HepG2 (cell line): ENCODE measurements around the gene KLHL30. TPM values are rescaled to one million over a fixed set of nuclear protein-coding genes. Genes with fewer than 3 reads are reported as not detected.

Source experiments
- BORCS8-MEF2B ChIP-seq: sonication (generic); formaldehyde crosslinking; IDR thresholded peaks from 2 replicates; pipeline ENCODE4 v1.8.0; 2022; ENCODE audit warnings: mild to moderate bottlenecking, missing genetic modification reagents
- E2F2 ChIP-seq: sonication (generic); formaldehyde crosslinking; IDR thresholded peaks from 2 replicates; pipeline ENCODE4 v1.4.0; 2020; ENCODE audit warnings: missing genetic modification reagents, borderline replicate concordance
- HMGXB4 ChIP-seq, 2 experiments: sonication (generic) in 1 of 2; formaldehyde crosslinking in 1 of 2; IDR thresholded peaks; 2 replicates each; pipeline versions ENCODE4 v1.4.0 to v1.6.1; 2018 to 2020; ENCODE audit warnings: missing genetic modification reagents in 2 of 2, borderline replicate concordance in 1 of 2, low read depth in 1 of 2, mild to moderate bottlenecking in 1 of 2, missing biosample characterization in 1 of 2
- IKZF4 ChIP-seq: sonication (generic); formaldehyde crosslinking; IDR thresholded peaks from 2 replicates; pipeline ENCODE4 v1.5.1; 2020; ENCODE audit warnings: borderline replicate concordance, mild to moderate bottlenecking, low read depth, missing genetic modification reagents; ENCODE audit errors: not compliant biosample characterization
- MXD1 ChIP-seq: sonication (generic); formaldehyde crosslinking; IDR thresholded peaks from 2 replicates; pipeline ENCODE4 v1.4.0; 2020; ENCODE audit warnings: mild to moderate bottlenecking, missing genetic modification reagents
- SMYD3 ChIP-seq: sonication (generic); formaldehyde crosslinking; IDR thresholded peaks from 2 replicates; pipeline ENCODE4 v1.8.1; 2023; ENCODE audit warnings: mild to moderate bottlenecking, missing genetic modification reagents
- SYNCRIP ChIP-seq: fragments of 200-400 bp; formaldehyde crosslinking; IDR thresholded peaks from 2 replicates; pipeline ENCODE4 v1.6.1; 2018; ENCODE audit warnings: mild to moderate bottlenecking, low read depth, low read length; ENCODE audit not compliant: insufficient read depth
- ZHX1 ChIP-seq: sonication (generic); formaldehyde crosslinking; IDR thresholded peaks from 2 replicates; pipeline ENCODE4 v1.8.1; 2022; ENCODE audit warnings: low read depth, mild to moderate bottlenecking, missing genetic modification reagents
- ZHX2 ChIP-seq, 2 experiments: sonication (generic) in 1 of 2; formaldehyde crosslinking in 1 of 2; IDR thresholded peaks; 2 replicates each; pipeline versions ENCODE4 v1.6.1 to v1.9.0; 2014 to 2022; ENCODE audit warnings: antibody characterized with exemption in 1 of 2, borderline replicate concordance in 1 of 2, inconsistent platforms in 1 of 2, low read depth in 1 of 2, missing genetic modification reagents in 1 of 2
- ZNF468 ChIP-seq: sonication (generic); formaldehyde crosslinking; IDR thresholded peaks from 2 replicates; pipeline ENCODE4 v1.8.0; 2022; ENCODE audit warnings: mild to moderate bottlenecking, moderate library complexity, missing genetic modification reagents
- ZNF607 ChIP-seq: sonication (generic); formaldehyde crosslinking; IDR thresholded peaks from 2 replicates; pipeline ENCODE4 v1.5.1; 2020; ENCODE audit warnings: missing genetic modification reagents, mild to moderate bottlenecking, borderline replicate concordance
- polyA plus RNA-seq, 8 experiments: library from polyadenylated mRNA; depleted of rRNA in 3 of 8; stranded (reverse) in 7 of 8; unstranded in 1 of 8; fragments of >200 nt; fragmentation: Illumina TruSeq in 4 of 8; extraction: Trizol in 4 of 8; gene quantifications; 2 replicates each; pipeline versions ENCODE4 v1.2.1 to v1.2.3, GENCODE V29; 2011 to 2016; ENCODE audit warnings: low read depth in 4 of 8, missing spikeins in 1 of 8, mixed read lengths in 1 of 8; ENCODE audit not compliant: insufficient read depth in 1 of 8
- total RNA-seq, 5 experiments: library from RNA; depleted of rRNA; stranded (reverse); fragments of >200 nt; fragmentation: Illumina TruSeq; extraction: Trizol; gene quantifications; 2 replicates each; pipeline ENCODE4 v1.2.3, GENCODE V29; 2016; ENCODE audit warnings: low read depth in 1 of 5

KLHL30 gene
- total and polyA plus RNA-seq, 2 of the 13 experiments (the other 11 are each of a cell fraction or from before 2014, with no cell fraction given), result 0.05 TPM; not detected in 1

- TF ChIP-seq HMGXB4 (CRISPR knock-in tag; IDR thresholded peaks at IDR 0.05; ENCODE audit: borderline replicate concordance in 1 of 2, low read depth in 1 of 2) (peak in 1 of 2 experiments; percentile 46; a peak in 1 of 4 replicates), ZHX1 (CRISPR knock-in tag) (peak; percentile 28; the same call in 1 of the 2 replicates), IKZF4 (CRISPR knock-in tag) (no peak), ZNF607 (CRISPR knock-in tag) (no peak), SYNCRIP (no peak), ZNF468 (CRISPR knock-in tag) (0 out of 2 replicates have a peak, but pooled peaks have one; percentile 30), BORCS8-MEF2B (CRISPR knock-in tag) (no peak), ZHX2 (IDR thresholded peaks at IDR 0.05; ENCODE audit: low read depth) (no peak), ZHX2 (CRISPR knock-in tag; IDR thresholded peaks at IDR 0.05; ENCODE audit: borderline replicate concordance) (no peak), SMYD3 (no peak), E2F2 (CRISPR knock-in tag) (no peak), MXD1 (CRISPR knock-in tag) (peak; percentile 52; the same call in 1 of the 2 replicates)
Observed at GRCh38 chr2:238106698-238107524, 31.6 kb upstream of the KLHL30 start (continued).
